ENCODE measurements around the gene PHIP.
"Not testable (repeated sequence)": the region's sequence is repeated elsewhere in the genome, so short reads cannot be mapped to it uniquely, and the experiment has no call there.

The PHIP gene

GRCh38 chr6:79078075-79078969 is at the start of gene PHIP:
Gene PHIP, minus strand, starts transcription at chr6:79078254. Its CDS starts 186 bp downstream, at chr6:79078068.
- DNase-seq = peak; percentile 94

DNA sequence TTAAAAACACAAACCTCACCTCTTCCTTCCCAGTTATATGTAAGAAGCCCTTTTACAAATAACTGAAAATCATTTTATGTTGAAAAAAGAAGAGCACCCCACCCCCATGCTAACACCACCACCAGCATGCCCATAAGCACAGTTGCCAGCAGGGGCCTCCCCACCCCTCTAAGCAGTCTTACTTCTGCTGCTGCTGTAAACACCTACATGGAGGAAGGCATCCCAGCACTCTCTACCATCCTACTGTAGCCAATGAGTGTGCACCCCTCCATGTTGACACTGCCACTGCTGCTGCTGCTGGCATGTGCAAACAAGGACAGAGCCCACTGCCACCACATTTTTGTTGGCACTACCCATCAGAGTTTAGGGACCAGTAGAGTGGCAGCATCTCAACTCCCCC is 49.6 kb upstream of the PHIP start:
- peak; percentile 7 for DNase-seq

GRCh38 chr6:79119217-79119616 is 41.2 kb upstream of the PHIP start:
- no peak for DNase-seq

- no peak for DNase-seq
These were observed 39.7 kb upstream of the PHIP start for GRCh38 chr6:79117752-79118151.

GRCh38 chr6:79115553-79116182 is 37.6 kb upstream of the PHIP start:
- no peak for DNase-seq

DNA sequence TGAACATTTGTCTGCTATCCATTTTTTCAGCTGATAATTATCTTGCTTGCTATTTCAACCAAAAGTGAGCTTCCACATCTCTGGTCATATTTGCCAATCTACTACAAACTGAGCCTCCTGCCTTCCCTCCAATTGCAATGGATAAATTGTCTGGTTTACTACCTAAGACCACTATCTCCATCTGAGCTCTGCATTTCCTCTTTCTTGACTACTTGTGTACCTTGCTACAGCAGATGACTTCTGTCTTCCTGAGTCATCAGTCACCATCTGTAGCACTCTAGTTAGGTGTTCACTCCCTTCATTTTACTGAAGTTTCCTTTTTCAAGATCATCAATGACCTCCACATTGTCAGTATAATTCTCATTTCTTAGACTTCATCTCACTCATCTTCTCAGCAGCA is 33.5 kb upstream of the PHIP start:
- DNase-seq = no peak

DNA sequence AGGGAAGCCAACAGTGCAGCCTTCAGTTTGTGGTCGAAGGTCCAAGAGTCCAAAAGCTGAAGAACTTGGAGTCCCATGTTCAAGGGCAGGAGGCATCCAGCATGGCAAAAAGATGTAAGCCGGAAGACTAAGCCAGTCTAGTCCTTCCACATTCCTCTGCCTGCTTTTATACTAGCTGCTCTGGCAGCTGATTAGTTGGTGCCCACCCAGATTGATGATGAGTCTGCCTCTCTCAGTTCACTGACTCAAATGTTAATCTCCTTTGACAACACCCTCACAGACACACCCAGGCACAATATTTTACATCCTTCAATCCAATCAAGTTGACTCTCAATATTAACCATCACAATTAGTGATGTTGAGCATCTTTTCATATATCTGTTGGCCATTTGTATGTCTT is 23.1 kb upstream of the PHIP start:
- no peak for DNase-seq

GRCh38 chr6:79100304-79100703 is 22.2 kb upstream of the PHIP start:
- no peak for DNase-seq

- no peak for DNase-seq
These were observed 16.9 kb upstream of the PHIP start for GRCh38 chr6:79094938-79095337.

DNA sequence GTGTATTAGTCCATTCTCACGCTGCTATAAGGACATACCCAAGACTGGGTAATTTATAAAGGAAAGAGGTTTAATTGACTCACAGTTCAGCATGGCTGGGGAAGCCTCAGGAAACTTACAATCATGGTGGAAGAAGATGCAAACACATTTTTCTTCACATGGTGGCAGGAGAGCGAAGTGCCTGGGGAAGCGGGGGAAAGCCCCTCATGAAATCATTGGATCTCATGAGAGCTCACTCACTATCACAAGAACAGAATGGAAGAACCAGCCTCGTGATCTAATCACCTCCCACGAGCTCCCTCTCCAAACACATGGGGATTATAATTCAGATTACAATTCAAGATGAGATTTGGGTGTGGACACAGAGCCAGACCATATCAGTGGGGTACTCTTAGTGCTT is 13.7 kb upstream of the PHIP start:
- not testable (repeated sequence) for DNase-seq

DNA sequence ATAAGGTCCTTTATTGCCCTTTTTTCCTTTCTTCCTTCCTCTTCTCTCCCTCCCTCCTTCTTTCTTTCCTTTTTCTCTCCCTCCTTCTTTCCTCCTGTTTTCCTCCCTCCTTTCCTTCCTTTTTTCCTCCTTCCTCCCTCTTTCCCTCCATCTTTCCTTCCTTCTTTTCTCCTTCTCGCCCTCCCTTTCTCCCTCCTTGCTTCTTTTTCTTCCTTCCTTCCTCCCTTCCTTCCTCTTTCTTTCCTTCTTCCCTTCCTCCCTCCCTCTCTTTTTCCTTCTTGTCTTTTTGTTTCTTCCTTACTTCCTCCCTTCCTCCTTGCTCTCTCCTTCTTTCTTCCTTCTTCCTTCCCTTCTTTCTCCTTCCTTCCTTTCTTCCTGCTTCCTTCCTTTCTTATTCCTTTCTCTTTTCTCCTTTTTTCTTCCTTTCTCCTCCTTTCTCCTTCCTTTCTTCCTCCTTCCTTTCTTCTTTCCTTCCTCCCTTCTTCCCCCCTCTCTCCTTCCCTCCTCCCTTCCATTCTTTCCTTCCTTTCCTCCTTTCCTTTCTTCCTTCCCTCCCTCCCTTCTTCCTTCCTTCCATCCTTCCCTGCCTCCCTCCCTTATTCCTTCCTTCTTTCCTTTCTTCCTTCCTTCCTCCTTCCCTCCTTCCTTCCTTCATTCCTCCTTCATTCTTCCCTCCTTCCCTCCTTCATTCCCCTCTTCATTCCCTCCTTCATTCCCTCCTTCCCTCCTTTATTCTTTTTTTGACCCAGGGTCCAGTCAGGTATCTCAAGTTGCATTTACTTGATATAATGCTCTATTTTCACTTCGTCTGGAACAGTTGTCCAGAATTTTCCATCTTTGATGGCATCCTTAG is 11.7 kb upstream of the PHIP start:
- no peak for DNase-seq

DNA sequence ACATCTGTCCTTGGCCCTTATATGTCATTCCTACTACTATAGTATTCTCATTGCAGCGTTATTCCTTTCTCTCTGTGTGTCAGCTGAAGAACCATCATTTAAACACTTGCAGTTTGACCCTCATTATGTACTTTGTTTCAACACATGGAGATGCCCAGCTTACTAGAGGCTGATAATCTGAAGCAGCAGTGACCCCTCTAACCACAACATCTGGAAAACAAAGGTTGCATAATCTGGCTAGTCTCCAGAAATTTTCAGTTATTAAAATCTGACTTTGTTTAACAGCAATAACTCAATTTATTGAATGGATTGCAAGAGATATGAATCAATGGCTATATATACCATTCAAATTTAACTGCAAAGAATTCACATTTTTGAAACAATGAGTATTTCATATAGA is 6.6 kb upstream of the PHIP start:
- no peak for DNase-seq

DNA sequence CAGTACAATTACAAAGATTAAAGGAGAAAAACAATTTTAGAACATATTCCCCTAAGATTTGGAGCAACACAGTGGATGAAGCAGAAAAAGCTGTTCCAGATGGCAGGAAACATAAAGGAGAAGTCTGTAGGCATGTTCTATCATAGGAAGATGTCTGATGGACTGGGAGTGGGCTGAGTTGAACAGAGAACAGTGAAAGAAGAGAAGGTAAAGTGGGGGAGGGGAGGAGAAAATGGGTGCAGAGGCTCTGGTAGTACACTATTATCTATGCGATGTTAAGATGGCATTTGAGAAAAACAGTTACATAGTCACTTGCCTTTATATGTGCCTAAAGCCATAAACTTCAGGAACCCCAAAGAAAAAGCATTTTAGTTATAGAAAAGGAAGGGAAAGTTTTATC is 4.2 kb upstream of the PHIP start:
- no peak for DNase-seq

GRCh38 chr6:79081663-79082062 is 3.6 kb upstream of the PHIP start:
- DNase-seq = no peak

DNA sequence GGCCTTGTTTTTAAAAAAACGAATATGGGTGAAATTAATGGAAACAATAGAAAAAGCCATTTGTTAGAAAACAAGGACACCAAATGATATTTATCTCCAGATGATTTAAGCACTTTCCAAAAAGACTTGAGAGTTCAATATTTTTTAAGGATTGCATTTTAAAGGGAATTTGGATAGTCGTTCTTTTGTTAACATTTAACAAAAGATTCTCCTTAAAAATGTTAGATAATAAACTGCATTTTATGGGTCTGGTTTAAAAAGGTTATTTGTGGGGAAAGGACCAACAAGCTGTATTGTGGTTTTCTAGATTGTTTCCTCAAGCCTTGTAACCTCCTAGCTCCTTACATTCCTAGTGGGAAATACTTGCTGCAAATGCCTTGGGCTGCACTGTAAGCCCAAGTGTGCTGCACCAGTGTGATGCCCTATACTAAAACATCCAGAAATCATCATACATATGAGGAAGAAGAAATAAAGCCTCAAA is 1.5 kb upstream of the PHIP start:
- no peak for DNase-seq

- DNase-seq = peak; percentile 60
These were observed 359 bp downstream of the PHIP start for GRCh38 chr6:79077715-79078074.

DNA sequence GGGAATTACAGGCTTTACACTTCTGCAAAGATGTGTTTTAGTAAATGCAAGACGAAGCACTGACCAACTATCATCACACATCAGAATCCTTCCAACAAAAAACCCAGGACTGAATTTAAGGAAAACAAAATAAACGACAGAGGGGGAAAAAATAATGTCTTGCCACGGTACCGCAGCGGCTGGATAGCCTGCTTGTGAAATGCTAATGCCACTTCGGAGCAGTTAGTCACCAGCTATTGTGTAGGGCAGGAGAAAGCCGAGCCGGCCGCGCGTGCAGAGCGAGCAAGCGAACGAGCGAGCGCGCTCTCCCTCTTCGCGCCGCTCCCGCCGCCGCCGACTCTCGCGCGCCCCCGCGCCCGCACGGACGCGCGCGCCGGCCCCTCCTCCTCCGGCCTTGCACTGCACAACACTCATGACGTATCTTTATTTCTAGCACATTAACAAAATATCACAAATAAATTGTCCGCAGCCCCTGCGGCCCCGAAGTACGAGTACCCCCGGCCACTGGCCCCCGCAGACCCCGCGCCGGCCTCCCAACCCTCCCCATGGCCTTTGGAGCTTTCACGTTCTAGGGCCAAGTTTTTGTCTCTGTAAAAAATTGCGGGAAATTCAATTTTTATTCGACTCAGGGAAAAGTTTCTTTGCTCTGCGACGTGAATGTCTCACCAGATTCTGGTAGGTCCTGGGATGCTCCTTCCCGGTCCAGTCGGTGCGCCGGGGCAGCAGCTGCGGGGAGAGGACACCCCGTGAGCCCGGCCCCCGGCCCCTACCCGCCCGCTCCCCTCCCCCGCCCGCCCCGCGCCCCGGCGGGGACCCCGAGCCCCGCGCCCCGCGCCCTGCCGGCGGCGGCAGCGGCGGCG is 1.0 kb downstream of the PHIP start:
- peak; percentile 86 for DNase-seq

DNA sequence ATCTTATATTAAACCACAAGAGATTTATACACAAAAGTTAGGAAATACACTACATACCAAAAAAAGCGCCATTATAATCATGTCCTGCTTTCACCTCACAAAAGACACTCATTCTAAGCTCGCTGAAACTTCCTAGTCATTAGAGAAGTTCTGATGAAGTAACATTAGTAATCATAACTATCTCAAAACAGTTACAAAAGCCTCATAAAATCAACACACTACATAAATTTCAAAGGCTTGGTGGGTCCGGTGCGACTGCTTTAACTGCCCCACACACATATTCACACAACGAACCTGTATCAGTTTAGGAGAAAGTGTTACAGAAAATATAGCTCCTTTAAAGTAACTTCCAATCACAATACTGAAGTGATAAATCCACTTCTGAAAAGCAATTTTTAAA is 1.9 kb downstream of the PHIP start:
- no peak for DNase-seq

DNA sequence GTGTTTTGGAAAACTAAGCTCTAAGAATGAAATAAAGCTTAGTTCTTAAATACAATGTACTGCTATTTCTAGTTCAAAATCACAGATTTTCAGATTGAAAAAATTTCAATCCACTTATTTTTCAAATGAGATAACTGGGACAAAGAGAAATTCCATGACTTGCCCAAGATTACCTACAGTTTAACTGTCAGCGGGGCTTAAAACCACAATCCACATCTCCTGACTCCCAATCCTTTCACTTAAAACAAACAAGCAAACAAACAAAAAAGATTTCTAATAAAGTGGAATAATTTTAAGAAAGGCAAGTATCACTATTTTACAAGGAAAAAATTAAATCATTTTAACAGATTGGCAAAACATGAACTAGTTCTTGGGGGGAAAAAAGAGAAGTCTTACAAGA is 4.2 kb downstream of the PHIP start:
- no peak for DNase-seq

DNA sequence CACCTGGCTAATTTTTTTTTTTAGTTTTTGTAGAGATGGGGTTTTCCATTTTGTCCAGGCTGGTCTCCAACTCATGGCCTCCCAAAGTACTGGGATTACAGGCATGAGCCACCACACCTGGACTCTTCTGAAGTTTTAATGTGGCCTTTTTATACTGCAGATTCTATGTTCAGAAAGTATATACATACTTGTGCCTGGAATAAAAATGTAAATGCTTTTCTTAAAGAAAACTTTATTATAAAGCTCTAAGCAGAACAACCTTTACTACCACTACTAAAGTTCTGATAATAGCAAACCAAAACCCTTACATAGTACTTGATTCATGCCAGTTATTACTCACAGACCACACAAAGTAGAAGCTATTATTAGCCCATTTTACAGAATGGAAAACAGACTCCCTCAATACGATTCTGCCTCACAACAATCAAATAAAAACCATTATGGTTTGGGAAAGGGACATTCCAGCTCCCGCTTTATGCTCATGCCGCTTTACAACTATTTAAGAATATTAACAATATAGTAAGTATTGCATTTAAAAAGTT is 5.3 kb downstream of the PHIP start:
- DNase-seq = no peak

GRCh38 chr6:79071547-79071946 is 6.5 kb downstream of the PHIP start:
- no peak for DNase-seq

DNA sequence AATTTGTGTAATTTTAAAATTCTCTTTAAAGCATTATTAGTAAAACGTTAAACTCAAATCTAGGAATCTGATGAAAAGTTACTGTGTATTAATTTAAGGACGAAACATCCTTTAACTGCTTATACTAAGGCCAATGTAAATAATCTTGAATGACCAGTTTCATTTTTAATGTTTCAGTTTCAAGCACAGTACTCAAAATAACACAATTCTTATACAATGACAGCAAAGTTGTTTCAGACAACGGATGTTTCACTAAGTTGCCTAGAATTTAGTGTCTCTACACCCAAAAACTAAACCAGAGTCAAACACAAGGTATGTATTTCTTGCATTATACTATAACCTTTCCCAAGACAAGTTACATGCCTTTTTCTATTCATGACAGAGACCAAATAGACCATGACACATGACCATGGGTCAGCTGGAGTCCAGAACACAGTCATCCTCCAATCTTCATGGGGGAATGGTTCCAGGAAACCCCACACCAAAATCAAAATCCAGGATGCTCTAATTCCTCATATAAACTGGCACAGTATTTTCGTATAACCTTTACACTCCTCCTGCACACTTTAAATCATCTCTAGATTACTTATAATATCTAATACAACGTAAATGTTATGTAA is 7.7 kb downstream of the PHIP start:
- no peak for DNase-seq
